Measurements from ENCODE around the gene TMEM184A. TPM values are rescaled to one million over a fixed set of nuclear protein-coding genes. Genes with fewer than 3 reads are reported as not detected.

The TMEM184A gene
- polyA plus RNA-seq, 2 of the 4 experiments (the other 2 are of a cell fraction): 14.3 to 18.4 TPM

DNA sequence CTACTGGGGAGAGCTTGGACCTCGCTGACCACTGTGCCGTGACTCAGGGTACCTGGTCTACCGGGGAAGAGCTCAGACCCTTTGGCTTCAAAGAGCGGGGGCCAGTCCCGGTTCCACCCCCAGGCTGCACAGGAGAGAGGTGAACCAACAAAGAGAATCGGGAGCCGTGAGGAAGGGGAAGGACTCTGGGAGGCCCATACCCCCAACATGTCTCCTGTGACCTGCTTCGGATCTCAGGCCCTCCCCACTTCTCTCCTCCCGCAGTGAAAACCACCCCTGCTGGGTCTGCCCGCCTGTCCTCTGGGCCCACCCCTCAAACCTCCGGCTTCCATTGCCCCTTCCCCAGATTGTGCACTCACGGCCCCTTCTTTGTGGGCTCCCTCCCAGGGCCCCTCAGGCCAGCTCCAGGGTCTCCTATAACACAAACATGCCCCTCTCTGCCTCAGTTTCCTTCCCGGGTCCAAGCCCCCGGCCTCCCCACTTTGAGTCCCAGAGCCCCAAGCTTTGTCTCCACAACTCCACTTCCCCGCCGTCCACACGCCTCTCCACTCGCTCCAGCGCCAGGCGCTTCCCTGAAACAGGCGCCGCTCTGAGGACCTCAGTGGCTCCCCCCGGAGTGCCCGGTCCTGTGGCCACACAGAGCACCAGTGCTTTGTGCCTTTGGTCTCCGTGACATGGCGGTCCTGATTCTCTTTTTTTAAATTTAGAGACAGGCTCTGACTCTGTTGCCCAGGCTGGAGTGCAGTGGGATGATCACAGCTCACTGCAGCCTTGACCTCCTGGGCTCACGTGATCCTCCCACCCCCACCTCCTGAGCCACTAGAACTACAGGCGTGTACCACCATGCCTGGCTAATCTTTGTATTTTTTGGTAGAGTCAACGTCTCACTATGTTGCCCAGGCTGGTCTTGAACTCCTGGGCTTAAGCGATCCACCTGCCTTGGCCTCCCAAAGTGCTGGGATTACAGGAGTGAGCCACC is 44.3 kb downstream of the TMEM184A start:
- POLR2A ChIA-PET: no interaction called here
- peak overlapping the region; percentile 95 to 98 for H3K27ac ChIP-seq
- no peaks in the 10 kb centered on the region for H3K9me3 ChIP-seq
- no peak for FAIRE-seq
- H3K4me2 ChIP-seq: no peak overlapping the region
- 94% methylated on average over 25 of the region's 30 CpGs for WGBS (ENCODE audit: missing lambda C conversion rate)
- no peak overlapping the region for H3K4me3 ChIP-seq
- H3K4me1 ChIP-seq: peaks cover 71% of the 10 kb centered on the region
- TF ChIP-seq CHD2 (IDR thresholded peaks at IDR 0.05; ENCODE audit: low read length, partially characterized antibody): no peak
- no peak for TF ChIP-seq EP300 (IDR thresholded peaks at IDR 0.05)
- no peak for TF ChIP-seq HOXB13 (CRISPR knock-in tag; IDR thresholded peaks at IDR 0.05; ENCODE audit: low read depth)
- TF ChIP-seq EHF (CRISPR knock-in tag; IDR thresholded peaks at IDR 0.05): no peak
- no peak for TF ChIP-seq SMC3 (IDR thresholded peaks at IDR 0.05)
- no peak for DNase-seq (ENCODE audit: low read depth in 1 of 2, low spot score in 1 of 2)
- ATAC-seq: no peak
- CTCF ChIA-PET: interaction anchor here (1.0 to 8.2 kb wide), 3 partner anchors 22 to 318 kb away, joined by 3 to 103 read pairs (median 4); partner anchors contain the start of gene TMEM184A

DNA sequence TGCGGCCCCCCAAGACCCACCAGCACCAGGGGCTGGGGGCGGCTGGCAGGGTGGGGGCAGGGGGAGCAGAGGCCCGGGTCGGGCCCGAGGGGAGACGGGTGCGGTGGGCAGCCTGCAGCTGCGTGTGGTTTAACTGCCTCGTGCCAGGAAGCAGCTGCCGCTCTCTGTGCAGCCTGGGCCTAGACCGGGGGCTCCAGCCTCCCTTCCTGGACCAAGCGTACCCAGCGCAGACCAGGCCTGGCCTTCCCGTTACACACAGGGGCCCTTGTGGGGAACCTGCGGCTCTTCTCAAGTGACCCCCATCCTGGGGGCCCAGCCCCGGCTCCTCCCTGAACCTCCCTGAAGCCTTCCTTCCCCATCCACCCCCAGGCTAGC is 45.2 kb downstream of the TMEM184A start:
- 91% methylated on average over 13 of the region's 16 CpGs for WGBS (ENCODE audit: missing lambda C conversion rate)
- TF ChIP-seq, protein P1, sequence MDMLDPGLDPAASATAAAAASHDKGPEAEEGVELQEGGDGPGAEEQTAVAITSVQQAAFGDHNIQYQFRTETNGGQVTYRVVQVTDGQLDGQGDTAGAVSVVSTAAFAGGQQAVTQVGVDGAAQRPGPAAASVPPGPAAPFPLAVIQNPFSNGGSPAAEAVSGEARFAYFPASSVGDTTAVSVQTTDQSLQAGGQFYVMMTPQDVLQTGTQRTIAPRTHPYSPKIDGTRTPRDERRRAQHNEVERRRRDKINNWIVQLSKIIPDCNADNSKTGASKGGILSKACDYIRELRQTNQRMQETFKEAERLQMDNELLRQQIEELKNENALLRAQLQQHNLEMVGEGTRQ (IDR thresholded peaks at IDR 0.05): no peak
- TF ChIP-seq CBX8 (IDR thresholded peaks at IDR 0.05) (no peak), RARB (CRISPR knock-in tag; IDR thresholded peaks at IDR 0.05) (no peak), ZFP36 (IDR thresholded peaks at IDR 0.05; ENCODE audit: borderline replicate concordance, partially characterized antibody) (no peak), RAD21 (conservative IDR thresholded peaks at IDR 0.05 in 1 of 2, IDR thresholded peaks at IDR 0.05 in 1 of 2) (no peak), NR3C1 (IDR thresholded peaks at IDR 0.05) (no peak), SMC3 (IDR thresholded peaks at IDR 0.05) (no peak), FOXS1 (CRISPR knock-in tag; IDR thresholded peaks at IDR 0.05) (no peak), ZSCAN20 (CRISPR knock-in tag; IDR thresholded peaks at IDR 0.05) (no peak), EHF (CRISPR knock-in tag; IDR thresholded peaks at IDR 0.05) (no peak), BHLHE40 (IDR thresholded peaks at IDR 0.05; ENCODE audit: low read depth, low read length) (no peak)
- TF ChIP-seq, protein P2, sequence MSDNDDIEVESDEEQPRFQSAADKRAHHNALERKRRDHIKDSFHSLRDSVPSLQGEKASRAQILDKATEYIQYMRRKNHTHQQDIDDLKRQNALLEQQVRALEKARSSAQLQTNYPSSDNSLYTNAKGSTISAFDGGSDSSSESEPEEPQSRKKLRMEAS (IDR thresholded peaks at IDR 0.05): no peak
- TF ChIP-seq, protein P3, sequence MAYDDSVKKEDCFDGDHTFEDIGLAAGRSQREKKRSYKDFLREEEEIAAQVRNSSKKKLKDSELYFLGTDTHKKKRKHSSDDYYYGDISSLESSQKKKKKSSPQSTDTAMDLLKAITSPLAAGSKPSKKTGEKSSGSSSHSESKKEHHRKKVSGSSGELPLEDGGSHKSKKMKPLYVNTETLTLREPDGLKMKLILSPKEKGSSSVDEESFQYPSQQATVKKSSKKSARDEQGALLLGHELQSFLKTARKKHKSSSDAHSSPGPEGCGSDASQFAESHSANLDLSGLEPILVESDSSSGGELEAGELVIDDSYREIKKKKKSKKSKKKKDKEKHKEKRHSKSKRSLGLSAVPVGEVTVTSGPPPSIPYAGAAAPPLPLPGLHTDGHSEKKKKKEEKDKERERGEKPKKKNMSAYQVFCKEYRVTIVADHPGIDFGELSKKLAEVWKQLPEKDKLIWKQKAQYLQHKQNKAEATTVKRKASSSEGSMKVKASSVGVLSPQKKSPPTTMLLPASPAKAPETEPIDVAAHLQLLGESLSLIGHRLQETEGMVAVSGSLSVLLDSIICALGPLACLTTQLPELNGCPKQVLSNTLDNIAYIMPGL (CRISPR knock-in tag; IDR thresholded peaks at IDR 0.05; ENCODE audit: borderline replicate concordance): no peak
- POLR2A ChIA-PET: no interaction called here
- peaks cover 68% of the 10 kb centered on the region for H3K4me1 ChIP-seq
- DNase-seq (ENCODE audit: low read depth in 1 of 2, low spot score in 1 of 2) (no peak), FAIRE-seq (no peak), ATAC-seq (no peak)
- H3K27ac ChIP-seq: peak overlapping the region; percentile 95 to 98
- no peaks in the 10 kb centered on the region for H3K9me3 ChIP-seq
- no peak overlapping the region for H3K4me2 ChIP-seq
- no peak overlapping the region for H3K4me3 ChIP-seq
- CTCF ChIA-PET: interaction anchor here (1.0 to 8.2 kb wide), 4 partner anchors 6 to 317 kb away, joined by 3 to 103 read pairs (median 34); partner anchors contain the start of gene TMEM184A

DNA sequence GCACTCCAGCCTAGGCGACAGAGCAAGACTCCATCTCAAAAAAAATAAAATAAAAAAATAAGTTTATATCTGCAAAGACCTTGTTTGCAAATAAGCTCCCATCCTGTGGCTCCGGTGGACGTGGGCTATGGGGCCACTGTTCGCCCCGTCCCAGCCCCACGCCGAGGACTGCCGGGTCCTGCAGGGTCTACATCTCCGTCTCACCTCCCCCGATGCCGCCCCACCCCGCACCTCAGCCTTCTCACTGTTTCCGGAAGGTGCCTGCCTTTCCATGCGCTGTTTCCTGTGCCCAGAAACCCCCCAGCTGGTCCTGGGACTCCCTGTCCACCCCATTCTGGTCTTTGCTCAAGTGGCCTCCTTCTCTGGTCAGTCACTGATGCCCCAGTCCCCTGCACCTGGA is 46.8 kb downstream of the TMEM184A start:
- ChIA-PET POLR2A (no interaction called here), CTCF (interaction anchor here (0.7 to 8.2 kb wide), 4 partner anchors 8 to 46 kb away, joined by 3 to 103 read pairs (median 34); partner anchors contain the start of gene TMEM184A)
- no peak for DNase-seq (ENCODE audit: low read depth in 1 of 2, low spot score in 1 of 2)
- Histone ChIP-seq H3K4me2 (no peak overlapping the region), H3K4me1 (peaks cover 62% of the 10 kb centered on the region), H3K9me3 (no peaks in the 10 kb centered on the region), H3K4me3 (no peak overlapping the region), H3K27ac (peak overlapping the region; percentile 95 to 98)
- 96% methylated on average over 14 of the region's 14 CpGs for WGBS (ENCODE audit: missing lambda C conversion rate)
- no peak for FAIRE-seq
- ATAC-seq: no peak
- TF ChIP-seq CBX2 (IDR thresholded peaks at IDR 0.05; ENCODE audit: borderline replicate concordance, low read depth) (no peak), SREBF2 (IDR thresholded peaks at IDR 0.05) (no peak), ZFP36 (IDR thresholded peaks at IDR 0.05; ENCODE audit: borderline replicate concordance, partially characterized antibody) (no peak), NPAS2 (CRISPR knock-in tag; IDR thresholded peaks at IDR 0.05; ENCODE audit: borderline replicate concordance) (no peak), ESRRA (IDR thresholded peaks at IDR 0.05; ENCODE audit: borderline replicate concordance, low read length) (no peak), FOSB (CRISPR knock-in tag; IDR thresholded peaks at IDR 0.05) (no peak), HOXB13 (CRISPR knock-in tag; IDR thresholded peaks at IDR 0.05; ENCODE audit: low read depth) (no peak), RARB (CRISPR knock-in tag; IDR thresholded peaks at IDR 0.05) (no peak)
- TF ChIP-seq, protein P4, sequence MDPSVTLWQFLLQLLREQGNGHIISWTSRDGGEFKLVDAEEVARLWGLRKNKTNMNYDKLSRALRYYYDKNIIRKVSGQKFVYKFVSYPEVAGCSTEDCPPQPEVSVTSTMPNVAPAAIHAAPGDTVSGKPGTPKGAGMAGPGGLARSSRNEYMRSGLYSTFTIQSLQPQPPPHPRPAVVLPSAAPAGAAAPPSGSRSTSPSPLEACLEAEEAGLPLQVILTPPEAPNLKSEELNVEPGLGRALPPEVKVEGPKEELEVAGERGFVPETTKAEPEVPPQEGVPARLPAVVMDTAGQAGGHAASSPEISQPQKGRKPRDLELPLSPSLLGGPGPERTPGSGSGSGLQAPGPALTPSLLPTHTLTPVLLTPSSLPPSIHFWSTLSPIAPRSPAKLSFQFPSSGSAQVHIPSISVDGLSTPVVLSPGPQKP (IDR thresholded peaks at IDR 0.05; ENCODE audit: low read depth, low read length): no peak
- TF ChIP-seq, protein P3 (CRISPR knock-in tag; IDR thresholded peaks at IDR 0.05; ENCODE audit: borderline replicate concordance): no peak
- TF ChIP-seq, protein P5, sequence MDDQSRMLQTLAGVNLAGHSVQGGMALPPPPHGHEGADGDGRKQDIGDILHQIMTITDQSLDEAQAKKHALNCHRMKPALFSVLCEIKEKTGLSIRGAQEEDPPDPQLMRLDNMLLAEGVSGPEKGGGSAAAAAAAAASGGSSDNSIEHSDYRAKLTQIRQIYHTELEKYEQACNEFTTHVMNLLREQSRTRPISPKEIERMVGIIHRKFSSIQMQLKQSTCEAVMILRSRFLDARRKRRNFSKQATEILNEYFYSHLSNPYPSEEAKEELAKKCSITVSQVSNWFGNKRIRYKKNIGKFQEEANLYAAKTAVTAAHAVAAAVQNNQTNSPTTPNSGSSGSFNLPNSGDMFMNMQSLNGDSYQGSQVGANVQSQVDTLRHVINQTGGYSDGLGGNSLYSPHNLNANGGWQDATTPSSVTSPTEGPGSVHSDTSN (IDR thresholded peaks at IDR 0.05): no peak
- TF ChIP-seq, protein P6, sequence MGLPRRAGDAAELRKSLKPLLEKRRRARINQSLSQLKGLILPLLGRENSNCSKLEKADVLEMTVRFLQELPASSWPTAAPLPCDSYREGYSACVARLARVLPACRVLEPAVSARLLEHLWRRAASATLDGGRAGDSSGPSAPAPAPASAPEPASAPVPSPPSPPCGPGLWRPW (IDR thresholded peaks at IDR 0.05): no peak

All from A549 (cell line).